K562 (cell line): ENCODE data around the gene SCUBE2. TPM values are rescaled to one million over a fixed set of nuclear protein-coding genes. Genes with fewer than 3 reads are reported as not detected.

Experiments used
- ATAC-seq: fragments of 200-7000 bp; cut with Tn5 transposase; 3 replicates; pipeline ENCODE4 v1.9.1; 2020; ENCODE audit warnings: moderate library complexity
- BruUV-seq: library from RNA; stranded (reverse); fragments of 400-500 nt; replicated peaks from 2 replicates; lab custom pipeline; 2021; lab: Mats Ljungman, UMichigan
- CTCF ChIA-PET: fragments of 300-600 bp; formaldehyde crosslinking; extraction: SDS; loops from one replicate; lab custom pipeline; 2021; ENCODE audit warnings: low intra/inter-chr PET ratio; lab: Yijun Ruan, JAX
- POLR2A ChIA-PET: fragments of 300-600, 350-650 bp; sonication (Branson Sonifier 250); formaldehyde crosslinking; extraction: SDS; loops from one replicate; lab custom pipeline; 2021; ENCODE audit warnings: antibody characterized with exemption, inconsistent platforms; lab: Yijun Ruan, JAX
- DNase-seq, 4 experiments: peaks; one replicate each; pipeline versions ENCODE4 v3.0.0 to v3.0.0-alpha.2; 2011 to 2018; ENCODE audit warnings: low spot score in 3 of 4, mixed read lengths in 3 of 4; ENCODE audit errors: extremely low read depth in 1 of 4
- FAIRE-seq: peaks from 2 replicates; lab custom pipeline; 2011; peaks lifted over from hg19 to GRCh38; lab: Jason Lieb, UNC
- H2AFZ ChIP-seq: 2 replicates; pipeline ENCODE4 v1.6.0; 2011; ENCODE audit warnings: low read depth, low read length, control low read depth, inconsistent platforms
- H3K27ac ChIP-seq: fragments of 200-600 bp; 3 replicates; pipeline ENCODE4 v1.8.0; 2011; ENCODE audit warnings: low read depth, mild to moderate bottlenecking, control low read depth, inconsistent platforms, low read length, moderate library complexity, mixed read lengths; ENCODE audit errors: extremely low read depth
- H3K27me3 ChIP-seq, 2 experiments: fragments of 300-600 bp in 1 of 2; 2 replicates in 1 of 2; 3 replicates in 1 of 2; pipeline versions ENCODE4 v1.6.0 to v1.8.0; 2011; ENCODE audit warnings: inconsistent platforms in 2 of 2, low read length in 2 of 2, mild to moderate bottlenecking in 1 of 2, mixed read lengths in 1 of 2, moderate library complexity in 1 of 2; ENCODE audit not compliant: control insufficient read depth in 2 of 2, insufficient read depth in 2 of 2
- H3K36me3 ChIP-seq: fragments of 300-600 bp; 3 replicates; pipeline ENCODE4 v1.8.0; 2011; ENCODE audit warnings: mild to moderate bottlenecking, low read length, inconsistent platforms; ENCODE audit not compliant: control insufficient read depth, insufficient read depth
- H3K4me1 ChIP-seq, 2 experiments: fragments of 200-600 bp in 1 of 2; replicated peaks in 1 of 2; 2 replicates in 1 of 2; 3 replicates in 1 of 2; pipeline versions ENCODE4 v1.5.1 to v1.8.0; 2011; ENCODE audit warnings: inconsistent platforms in 2 of 2, low read length in 2 of 2, mild to moderate bottlenecking in 1 of 2, mixed read lengths in 1 of 2, moderate library complexity in 1 of 2; ENCODE audit not compliant: control insufficient read depth in 2 of 2, insufficient read depth in 2 of 2
- H3K4me2 ChIP-seq: 2 replicates; pipeline ENCODE4 v1.6.1; 2011; ENCODE audit warnings: low read length, control low read depth, inconsistent platforms, mixed read lengths; ENCODE audit not compliant: insufficient read depth
- H3K4me3 ChIP-seq: fragments of 200-600 bp; sonication (generic), shearing (Covaris generic); 2 replicates; pipeline ENCODE4 v1.5.1; 2016; ENCODE audit warnings: control low read depth, inconsistent platforms
- H3K79me2 ChIP-seq: fragments of 200-600 bp; 3 replicates; pipeline ENCODE4 v1.8.0; 2011; ENCODE audit warnings: low read length, inconsistent platforms; ENCODE audit not compliant: control insufficient read depth, insufficient read depth
- H3K9ac ChIP-seq, 2 experiments: 2 replicates each; pipeline versions ENCODE4 v1.6.0 to v1.6.1; 2011; ENCODE audit warnings: low read depth in 2 of 2, low read length in 2 of 2, control low read depth in 1 of 2, inconsistent platforms in 1 of 2, mild to moderate bottlenecking in 1 of 2, mixed read lengths in 1 of 2; ENCODE audit not compliant: insufficient read depth in 1 of 2
- H3K9me1 ChIP-seq: one replicate; pipeline ENCODE4 v1.6.0; 2011; ENCODE audit warnings: inconsistent platforms, mild to moderate bottlenecking, low read length, moderate library complexity; ENCODE audit not compliant: control insufficient read depth, insufficient read depth
- H3K9me3 ChIP-seq: replicated peaks from 2 replicates; pipeline ENCODE4 v1.5.1; 2011; ENCODE audit warnings: low read depth, low read length, inconsistent platforms; ENCODE audit not compliant: control insufficient read depth, insufficient read depth
- H4K20me1 ChIP-seq: replicated peaks from 2 replicates; pipeline ENCODE4 v1.6.1; 2011; ENCODE audit warnings: low read length, inconsistent platforms, mixed read lengths; ENCODE audit not compliant: control insufficient read depth, insufficient read depth
- ASH1L ChIP-seq: fragments of 450-650 bp; IDR thresholded peaks from 2 replicates; pipeline ENCODE4 v1.6.1; 2018; ENCODE audit warnings: borderline replicate concordance, mild to moderate bottlenecking, low read depth; ENCODE audit not compliant: partially characterized antibody
- CC2D1A ChIP-seq: fragments of 450-650 bp; IDR thresholded peaks from 2 replicates; pipeline ENCODE4 v1.6.1; 2017; ENCODE audit warnings: mild to moderate bottlenecking
- CCNT2 ChIP-seq: IDR thresholded peaks from 2 replicates; pipeline ENCODE4 v1.6.1; 2011; ENCODE audit warnings: borderline replicate concordance, low read depth, mild to moderate bottlenecking, moderate library complexity, mixed read lengths, low read length; ENCODE audit not compliant: insufficient read length; ENCODE audit errors: extremely low read depth
- DMBX1 ChIP-seq: fragments of 250-450 bp; sonication (Bioruptor Pico); IDR thresholded peaks from 2 replicates; pipeline ENCODE4 v1.8.0; 2022; ENCODE audit warnings: inconsistent platforms, mild to moderate bottlenecking, moderate library complexity, borderline replicate concordance
- DPF2 ChIP-seq: fragments of 450-650 bp; IDR thresholded peaks from 2 replicates; pipeline ENCODE4 v1.6.1; 2016
- EP300 ChIP-seq: IDR thresholded peaks from 2 replicates; pipeline ENCODE4 v1.6.1; 2012; ENCODE audit warnings: low read length, improper control_type of control experiment
- FUS ChIP-seq: fragments of 200-400 bp; formaldehyde crosslinking; optimal IDR thresholded peaks from 2 replicates; pipeline ENCODE3; 2017; ENCODE audit warnings: low read depth, low read length
- KAT7 ChIP-seq: sonication (generic); formaldehyde crosslinking; IDR thresholded peaks from 2 replicates; pipeline ENCODE4 v1.8.0; 2022; ENCODE audit warnings: missing genetic modification reagents, mild to moderate bottlenecking, borderline replicate concordance
- MBD2 ChIP-seq: sonication (generic); IDR thresholded peaks from 2 replicates; pipeline ENCODE4 v1.6.1; 2016; ENCODE audit warnings: low read depth, borderline replicate concordance
- NBN ChIP-seq: fragments of 450-650 bp; IDR thresholded peaks from 2 replicates; pipeline ENCODE4 v1.6.1; 2016; ENCODE audit warnings: low read depth, mild to moderate bottlenecking
- RNF2 ChIP-seq: sonication (generic); IDR thresholded peaks from 2 replicates; pipeline ENCODE4 v1.6.1; 2016
- SMARCE1 ChIP-seq: fragments of 450-650 bp; IDR thresholded peaks from 2 replicates; pipeline ENCODE4 v1.7.1; 2016; ENCODE audit warnings: mild to moderate bottlenecking
- XRCC4 ChIP-seq: IDR thresholded peaks from one replicate; pipeline ENCODE4 v1.6.1; 2011; ENCODE audit not compliant: insufficient read depth, insufficient read length; ENCODE audit errors: extremely low read depth
- ZFP1 ChIP-seq: fragments of 450-650 bp; formaldehyde crosslinking; IDR thresholded peaks from 2 replicates; pipeline ENCODE4 v1.4.0; 2020; ENCODE audit warnings: mild to moderate bottlenecking, mixed read lengths
- ZFX ChIP-seq: sonication (generic); formaldehyde crosslinking; IDR thresholded peaks from 2 replicates; pipeline ENCODE4 v1.8.0; 2022; ENCODE audit warnings: mild to moderate bottlenecking, missing genetic modification reagents, moderate library complexity
- ZNF780A ChIP-seq: fragments of 250-450 bp; sonication (Bioruptor Pico); IDR thresholded peaks from 2 replicates; pipeline ENCODE4 v1.5.0; 2021; ENCODE audit warnings: mild to moderate bottlenecking
- WGBS: fragments of 100-300 bp; shearing (Covaris generic); methylation state at CpG from one replicate; pipeline ENCODE4 v1.1.6; 2016; ENCODE audit warnings: low coverage, mixed read lengths; ENCODE audit not compliant: insufficient coverage; ENCODE audit errors: missing lambda C conversion rate; 5-methylcytosine and 5-hydroxymethylcytosine counted together
- in situ Hi-C: fragments of 300-500 bp; cut with MboI; formaldehyde crosslinking; loops from 4 replicates; pipeline ENCODE4 v1.15.0; 2018; ENCODE audit warnings: inconsistent platforms, mixed read lengths
- intact Hi-C: fragments of 100-400 bp; cut with micrococcal nuclease; formaldehyde crosslinking; loops from 2 replicates; pipeline ENCODE4 v1.14.2; 2022
- polyA plus RNA-seq, 8 experiments: library from polyadenylated mRNA; depleted of rRNA in 4 of 8; stranded (reverse) in 5 of 8; unstranded in 3 of 8; fragments of >200 nt; fragmentation: Nextera tagmentation in 2 of 8; fragmentation: Illumina TruSeq in 1 of 8; extraction: Ambion mirVana in 2 of 8; extraction: Trizol in 1 of 8; gene quantifications; 2 replicates each; pipeline versions ENCODE4 v1.2.1 to v1.2.3, GENCODE V29; 2011 to 2014; ENCODE audit warnings: inconsistent platforms in 1 of 8, missing spikeins in 1 of 8
- total RNA-seq, 7 experiments: library from RNA; depleted of rRNA in 6 of 7; stranded (reverse); fragments of >200 nt in 6 of 7; fragmentation: Illumina TruSeq in 2 of 7; extraction: Trizol in 2 of 7; gene quantifications; 2 replicates each; pipeline versions ENCODE4 v1.2.1 to v1.2.3, GENCODE V29; 2011 to 2021; ENCODE audit warnings: low replicate concordance in 1 of 7
- TF ChIP-seq, protein P1 (sequence below), 3 experiments: fragments of 200-800 bp in 1 of 3; fragments of 250-450 bp in 1 of 3; fragments of 450-650 bp in 1 of 3; sonication (Bioruptor Pico) in 1 of 3; sonication (Bioruptor generic) in 1 of 3; formaldehyde crosslinking in 1 of 3; IDR thresholded peaks; 2 replicates each; pipeline versions ENCODE4 v1.6.1 to v1.8.0; 2016 to 2022; ENCODE audit warnings: mild to moderate bottlenecking in 2 of 3, missing genetic modification characterization in 2 of 3, missing compliant biosample characterization in 1 of 3, moderate library complexity in 1 of 3

SCUBE2 gene
- total and polyA plus RNA-seq, 9 of the 15 experiments (the other 6 are each of a cell fraction or from before 2014, with no cell fraction given), result 0.06 to 0.40 (median 0.07) TPM; not detected in 6

GRCh38 chr11:8988329-8989234 lies 102.8 kb downstream of the SCUBE2 start:
- FAIRE-seq (peak; percentile 98), DNase-seq (peak; percentile 81 to 93 (median 86)), ATAC-seq (peak; percentile 98)
- H3K79me2 ChIP-seq, result no peaks in the 10 kb centered on the region
- H3K9ac ChIP-seq, result peak overlapping the region in 1 of 2 experiments; percentile 6; a peak in 1 of 4 replicates
- H4K20me1 ChIP-seq, result no peaks in the 10 kb centered on the region
- no peak overlapping the region for H2AFZ ChIP-seq
- CTCF ChIA-PET, result no interaction called here
- 0% methylated on average over 3 of the region's 3 CpGs for WGBS
- in situ Hi-C loops (no loop called here), intact Hi-C loops (no loop called here)
- no peaks in the 10 kb centered on the region for H3K27me3 ChIP-seq
- no peaks in the 10 kb centered on the region for H3K9me3 ChIP-seq
- POLR2A ChIA-PET, result interaction anchor here (0.5 to 3.4 kb wide), 9 partner anchors 8 to 906 kb away, joined by 3 to 12 read pairs (median 3); partner anchors contain the start of genes NRIP3, RPL27A, TMEM9B and TRIM66
- BruUV-seq, result no TSS peak
- peak overlapping the region; percentile 74 for H3K4me2 ChIP-seq
- H3K27ac ChIP-seq, result peak overlapping the region; percentile 55
- no peaks in the 10 kb centered on the region for H3K9me1 ChIP-seq
- no peak overlapping the region for H3K4me3 ChIP-seq
- H3K36me3 ChIP-seq, result peaks cover 3% of the 10 kb centered on the region; the same call in 1 of the 3 replicates
- H3K4me1 ChIP-seq, result peaks cover 6 to 30% of the 10 kb centered on the region in 2 experiments
- no peak for TF ChIP-seq XRCC4
- peak; percentile 98 for TF ChIP-seq SMARCE1
- peak; percentile 58; the same call in 1 of the 2 replicates for TF ChIP-seq RNF2
- 0 out of 2 replicates have a peak, but pooled peaks have one; percentile 57 for TF ChIP-seq MBD2
- peak; percentile 32; the same call in 1 of the 2 replicates for TF ChIP-seq ZFX (CRISPR knock-in tag)
- no peak for TF ChIP-seq ZFP1
- peak; percentile 70 for TF ChIP-seq CCNT2
- TF ChIP-seq CC2D1A, result peak; percentile 69; the same call in 1 of the 2 replicates
- TF ChIP-seq FUS, result no peak
- 0 out of 2 replicates have a peak, but pooled peaks have one; percentile 51 for TF ChIP-seq DMBX1 (CRISPR knock-in tag)
- TF ChIP-seq, protein P1, sequence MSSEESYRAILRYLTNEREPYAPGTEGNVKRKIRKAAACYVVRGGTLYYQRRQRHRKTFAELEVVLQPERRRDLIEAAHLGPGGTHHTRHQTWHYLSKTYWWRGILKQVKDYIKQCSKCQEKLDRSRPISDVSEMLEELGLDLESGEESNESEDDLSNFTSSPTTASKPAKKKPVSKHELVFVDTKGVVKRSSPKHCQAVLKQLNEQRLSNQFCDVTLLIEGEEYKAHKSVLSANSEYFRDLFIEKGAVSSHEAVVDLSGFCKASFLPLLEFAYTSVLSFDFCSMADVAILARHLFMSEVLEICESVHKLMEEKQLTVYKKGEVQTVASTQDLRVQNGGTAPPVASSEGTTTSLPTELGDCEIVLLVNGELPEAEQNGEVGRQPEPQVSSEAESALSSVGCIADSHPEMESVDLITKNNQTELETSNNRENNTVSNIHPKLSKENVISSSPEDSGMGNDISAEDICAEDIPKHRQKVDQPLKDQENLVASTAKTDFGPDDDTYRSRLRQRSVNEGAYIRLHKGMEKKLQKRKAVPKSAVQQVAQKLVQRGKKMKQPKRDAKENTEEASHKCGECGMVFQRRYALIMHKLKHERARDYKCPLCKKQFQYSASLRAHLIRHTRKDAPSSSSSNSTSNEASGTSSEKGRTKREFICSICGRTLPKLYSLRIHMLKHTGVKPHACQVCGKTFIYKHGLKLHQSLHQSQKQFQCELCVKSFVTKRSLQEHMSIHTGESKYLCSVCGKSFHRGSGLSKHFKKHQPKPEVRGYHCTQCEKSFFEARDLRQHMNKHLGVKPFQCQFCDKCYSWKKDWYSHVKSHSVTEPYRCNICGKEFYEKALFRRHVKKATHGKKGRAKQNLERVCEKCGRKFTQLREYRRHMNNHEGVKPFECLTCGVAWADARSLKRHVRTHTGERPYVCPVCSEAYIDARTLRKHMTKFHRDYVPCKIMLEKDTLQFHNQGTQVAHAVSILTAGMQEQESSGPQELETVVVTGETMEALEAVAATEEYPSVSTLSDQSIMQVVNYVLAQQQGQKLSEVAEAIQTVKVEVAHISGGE (CRISPR knock-in tag; IDR thresholded peaks at IDR 0.05), result 0 out of 6 replicates have a peak, but pooled peaks of 1 of the 3 experiments have one; percentile 15
- TF ChIP-seq ZNF780A (CRISPR knock-in tag), result no peak
- TF ChIP-seq ASH1L, result no peak
- peak; percentile 35; the same call in 1 of the 2 replicates for TF ChIP-seq NBN
- TF ChIP-seq DPF2, result peak; percentile 99
- TF ChIP-seq KAT7 (CRISPR knock-in tag), result peak; percentile 51; the same call in 1 of the 2 replicates
- peak; percentile 77 for TF ChIP-seq EP300
